Fibroblast of the aortic adventitia (primary cell): ENCODE data around the gene ABHD8. TPM values are rescaled to one million over a fixed set of nuclear protein-coding genes. Genes with fewer than 3 reads are reported as not detected.

ENCODE experiments used
- DNase-seq: peaks from one replicate; pipeline ENCODE4 v3.0.0-alpha.2; 2010; ENCODE audit warnings: low read depth
- H3K4me3 ChIP-seq: 2 replicates; pipeline ENCODE4 v1.5.1; 2011; ENCODE audit warnings: low read depth, mild to moderate bottlenecking, control low read depth, low read length, moderate library complexity
- CTCF ChIP-seq: IDR thresholded peaks from 2 replicates; pipeline ENCODE4 v1.5.1; 2011; ENCODE audit warnings: mild to moderate bottlenecking, low read length, control low read depth, inconsistent platforms; ENCODE audit not compliant: insufficient read depth
- total RNA-seq: library from RNA; depleted of rRNA; stranded (reverse); fragments of >200 nt; gene quantifications from 2 replicates; pipeline ENCODE4 v1.2.3, GENCODE V29; 2012; ENCODE audit warnings: low replicate concordance

Gene ABHD8
- total RNA-seq, 1 donor: 12.5 TPM

GRCh38 chr19:17321655-17322489, 18.6 kb upstream of the ABHD8 start:
- TF ChIP-seq CTCF: no peak
- H3K4me3 ChIP-seq: no peak overlapping the region
- DNase-seq: no peak

DNA sequence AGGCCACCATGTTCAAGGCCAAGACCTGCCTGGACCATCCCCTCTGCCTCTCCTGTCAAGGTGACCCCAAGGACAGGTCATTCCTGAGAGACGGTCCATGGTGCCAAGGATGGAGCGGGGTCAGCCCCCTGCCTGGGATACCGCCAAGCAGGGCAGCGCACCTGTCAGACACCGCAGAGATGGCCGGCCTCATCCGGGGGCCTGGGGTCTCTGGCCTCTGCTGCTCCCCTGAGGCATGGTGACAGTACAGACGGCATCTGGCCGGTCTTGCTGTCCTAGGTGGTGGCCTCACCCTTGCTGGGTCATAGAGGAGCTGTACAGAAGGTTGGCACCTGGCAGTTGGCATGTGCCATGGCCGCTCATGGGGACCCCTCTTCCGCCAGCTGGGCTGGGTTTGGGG, 17.2 kb upstream of the ABHD8 start:
- H3K4me3 ChIP-seq: no peak overlapping the region
- TF ChIP-seq CTCF: no peak
- no peak for DNase-seq

DNA sequence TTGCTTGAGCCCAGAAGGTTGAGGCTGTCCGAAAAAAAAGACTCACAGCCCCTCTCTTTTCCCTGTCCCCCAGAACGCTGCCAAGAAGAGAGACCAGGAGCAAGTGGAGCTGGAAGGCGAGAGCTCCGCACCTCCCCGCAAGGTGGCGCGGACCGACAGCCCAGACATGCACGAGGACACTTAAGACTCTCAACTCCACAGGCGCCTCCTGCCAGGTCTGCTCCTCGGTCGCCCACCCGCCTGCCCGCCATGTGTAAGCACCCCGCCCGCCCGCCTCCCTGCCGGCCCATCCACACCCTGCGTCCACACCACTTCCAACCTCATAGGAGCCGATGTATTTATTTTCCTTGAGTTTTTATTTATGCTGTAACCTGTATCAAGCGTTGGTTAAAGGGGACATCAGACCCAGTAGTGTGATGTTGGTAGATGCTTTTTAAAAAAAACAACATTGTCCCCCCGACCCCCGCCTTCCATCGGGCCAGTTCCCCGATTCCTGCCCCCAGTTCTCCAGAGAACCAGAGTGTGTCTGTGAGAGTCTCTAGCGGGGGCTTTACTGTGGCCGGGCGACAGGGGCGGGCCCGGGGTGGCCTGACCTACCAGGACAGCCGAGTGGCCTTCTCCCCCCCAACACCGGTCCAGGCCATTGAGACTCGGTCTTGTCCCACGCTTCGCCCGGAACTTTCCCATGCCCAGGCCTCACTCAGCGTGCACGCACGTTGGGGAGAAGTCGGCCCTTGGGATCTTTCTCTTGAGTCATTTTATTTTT, 16.4 kb upstream of the ABHD8 start:
- no peak overlapping the region for H3K4me3 ChIP-seq
- DNase-seq: no peak
- no peak for TF ChIP-seq CTCF

DNA sequence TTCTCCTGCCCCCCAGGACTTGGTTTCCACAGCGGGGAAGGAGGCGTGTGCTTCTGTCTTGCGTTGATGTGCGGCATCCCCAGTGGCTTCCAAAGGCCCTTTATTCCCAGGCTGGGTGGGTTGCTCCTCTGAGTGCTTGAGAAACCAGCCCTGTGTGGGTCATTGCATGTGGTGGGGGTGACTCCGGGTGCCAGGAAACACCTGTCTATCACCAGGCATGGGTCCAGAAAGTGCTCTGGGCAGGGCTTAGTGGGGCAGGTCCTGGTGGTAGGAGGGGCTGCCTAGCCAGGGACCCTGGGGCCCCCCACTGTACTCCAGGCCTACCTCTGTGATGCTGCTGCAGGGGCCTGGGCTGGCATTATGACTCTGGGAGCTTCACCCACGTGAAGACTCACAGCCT, 15.7 kb upstream of the ABHD8 start:
- no peak for TF ChIP-seq CTCF
- no peak for DNase-seq

GRCh38 chr19:17314007-17314593, 10.9 kb upstream of the ABHD8 start:
- DNase-seq: no peak
- TF ChIP-seq CTCF: no peak
- H3K4me3 ChIP-seq: no peak overlapping the region

More for the DNA sequence above, 15.7 kb upstream of the ABHD8 start:
- H3K4me3 ChIP-seq: no peak overlapping the region

DNA sequence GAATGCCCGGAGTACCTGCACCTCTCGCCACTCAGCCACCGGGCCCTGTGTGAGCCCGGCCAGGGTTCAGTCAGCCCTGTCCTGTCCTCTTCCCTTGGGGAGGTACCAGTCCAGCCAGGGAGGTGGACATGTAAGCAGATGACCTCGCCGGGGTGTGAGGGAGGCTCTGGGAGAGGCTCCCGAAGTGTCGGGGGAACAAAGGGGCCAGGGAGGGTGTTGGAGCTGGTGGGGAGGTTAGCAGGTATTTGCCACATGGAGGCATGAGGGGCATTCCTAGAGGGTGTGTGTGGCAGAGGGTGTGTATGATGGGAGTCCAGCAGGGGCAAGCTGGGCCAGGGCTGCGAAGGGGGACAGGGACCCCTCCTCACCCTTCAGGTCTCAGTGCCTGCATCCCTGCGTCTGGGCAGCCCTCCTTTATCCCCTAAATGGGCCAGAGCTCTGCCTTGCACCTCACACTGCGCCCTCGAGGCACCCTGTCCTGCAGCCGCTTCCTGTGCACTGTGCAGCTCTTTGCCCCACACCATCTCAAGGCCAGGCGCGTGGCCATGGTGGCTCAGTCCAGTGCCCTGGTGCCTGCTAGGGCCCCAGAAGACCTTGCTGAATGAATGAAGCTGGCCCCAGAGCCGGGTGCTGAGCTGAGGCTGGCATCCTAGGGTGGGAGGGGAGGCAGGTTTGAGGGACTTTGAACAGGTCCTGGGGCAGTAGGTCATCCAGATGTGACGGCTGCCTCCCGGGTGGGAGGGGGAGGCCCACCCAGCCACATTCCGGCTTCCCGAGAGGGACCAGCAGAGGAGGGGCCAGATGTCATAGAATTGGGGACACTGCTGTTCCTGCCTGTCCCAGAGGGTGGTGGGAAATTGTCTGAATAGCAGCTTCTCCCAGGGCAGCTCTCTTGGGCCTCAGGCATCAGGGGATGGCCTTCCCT, 9.2 kb upstream of the ABHD8 start:
- DNase-seq: no peak
- no peak for TF ChIP-seq CTCF

More for the DNA sequence above, 9.2 kb upstream of the ABHD8 start:
- no peak overlapping the region for H3K4me3 ChIP-seq
